HCT116 (cell line): ENCODE results near the gene BTBD10. TPM values are rescaled to one million over a fixed set of nuclear protein-coding genes. Genes with fewer than 3 reads are reported as not detected.

ENCODE experiments used
- ATAC-seq: fragments of 200-7000 bp; cut with Tn5 transposase; 2 replicates; pipeline ENCODE4 v1.9.1; 2020; ENCODE audit warnings: mild to moderate bottlenecking, moderate library complexity
- BruUV-seq: library from RNA; stranded (reverse); fragments of 400-500 nt; replicated peaks from 2 replicates; lab custom pipeline; 2021; lab: Mats Ljungman, UMichigan
- CTCF ChIA-PET: fragments of 300-600 bp; sonication (Branson Sonifier 250); formaldehyde crosslinking; loops from one replicate; lab custom pipeline; 2021; ENCODE audit warnings: antibody characterized with exemption; lab: Charles Lee
- POLR2A ChIA-PET: fragments of 300-600, 350-600 bp; sonication (Branson Sonifier 250); formaldehyde crosslinking; loops from one replicate; lab custom pipeline; 2021; ENCODE audit warnings: antibody characterized with exemption; lab: Charles Lee
- RAD21 ChIA-PET, 2 experiments: fragments of 300-600 bp; sonication (Branson Sonifier 250); formaldehyde crosslinking; loops; one replicate each; lab custom pipeline; 2023; ENCODE audit warnings: low total read pairs in 2 of 2; ENCODE audit not compliant: uncharacterized antibody in 2 of 2, unreplicated experiment in 2 of 2, low non-redundant PET in 1 of 2; lab: Charles Lee
- DNase-seq: peaks from one replicate; pipeline ENCODE4 v3.0.0-alpha.2; 2010; ENCODE audit warnings: low read depth, low spot score
- H2AFZ ChIP-seq: fragments of 200-600 bp; shearing (Covaris generic), sonication (generic); 2 replicates; pipeline ENCODE4 v1.6.1; 2017; ENCODE audit warnings: low read depth, mixed run types, mixed read lengths, antibody characterized with exemption, low read length; ENCODE audit not compliant: poor library complexity, severe bottlenecking
- H3K27ac ChIP-seq: 2 replicates; pipeline ENCODE4 v1.5.1; 2012; ENCODE audit warnings: low read depth, low read length
- H3K27me3 ChIP-seq: fragments of 200-600 bp; sonication (generic); 2 replicates; pipeline ENCODE4 v1.6.1; 2016; ENCODE audit warnings: mixed run types, low read length, mixed read lengths; ENCODE audit not compliant: insufficient read depth
- H3K36me3 ChIP-seq, 2 experiments: fragments of 200-500 bp in 1 of 2; fragments of 200-600 bp in 1 of 2; sonication (Bioruptor generic) in 1 of 2; sonication (generic) in 1 of 2; 2 replicates each; pipeline versions ENCODE4 v1.5.1 to v1.6.1; 2014 to 2016; ENCODE audit warnings: low read length in 2 of 2, inconsistent platforms in 1 of 2, mixed read lengths in 1 of 2, mixed run types in 1 of 2; ENCODE audit not compliant: insufficient read depth in 2 of 2, control insufficient read depth in 1 of 2
- H3K4me1 ChIP-seq, 2 experiments: fragments of 200-600 bp in 1 of 2; sonication (generic) in 1 of 2; 2 replicates each; pipeline versions ENCODE4 v1.5.1 to v1.6.1; 2012 to 2017; ENCODE audit warnings: low read length in 2 of 2, inconsistent platforms in 1 of 2, mild to moderate bottlenecking in 1 of 2, mixed read lengths in 1 of 2, mixed run types in 1 of 2, moderate library complexity in 1 of 2; ENCODE audit not compliant: insufficient read depth in 2 of 2, control insufficient read depth in 1 of 2
- H3K4me2 ChIP-seq: fragments of 200-600 bp; sonication (generic); 2 replicates; pipeline ENCODE4 v1.6.1; 2017; ENCODE audit warnings: mixed run types, low read length, mixed read lengths
- H3K4me3 ChIP-seq, 2 experiments: fragments of 200-600 bp in 1 of 2; sonication (generic) in 1 of 2; replicated peaks in 1 of 2; 2 replicates each; pipeline ENCODE4 v1.5.1; 2011 to 2016; ENCODE audit warnings: low read length in 2 of 2, control low read depth in 1 of 2, low read depth in 1 of 2, mild to moderate bottlenecking in 1 of 2, mixed read lengths in 1 of 2, mixed run types in 1 of 2
- H3K79me2 ChIP-seq: fragments of 200-600 bp; sonication (generic); 2 replicates; pipeline ENCODE4 v1.6.1; 2017; ENCODE audit warnings: mild to moderate bottlenecking, mixed run types, low read length, moderate library complexity, mixed read lengths; ENCODE audit not compliant: insufficient read depth
- H3K9ac ChIP-seq: fragments of 200-600 bp; sonication (generic); 2 replicates; pipeline ENCODE4 v1.6.1; 2016; ENCODE audit warnings: low read length, mixed read lengths
- H3K9me2 ChIP-seq: fragments of 200-600 bp; sonication (generic), shearing (Covaris generic); 2 replicates; pipeline ENCODE4 v1.6.1; 2017; ENCODE audit warnings: mixed run types, mild to moderate bottlenecking, moderate library complexity; ENCODE audit not compliant: insufficient read depth
- H3K9me3 ChIP-seq, 2 experiments: fragments of 200-500 bp in 1 of 2; fragments of 200-600 bp in 1 of 2; sonication (Bioruptor generic) in 1 of 2; sonication (generic) in 1 of 2; 2 replicates each; pipeline ENCODE4 v1.6.1; 2014 to 2017; ENCODE audit warnings: low read length in 2 of 2, mixed read lengths in 2 of 2, inconsistent platforms in 1 of 2, low read depth in 1 of 2, mild to moderate bottlenecking in 1 of 2, mixed run types in 1 of 2, moderate library complexity in 1 of 2; ENCODE audit not compliant: control insufficient read depth in 1 of 2, insufficient read depth in 1 of 2
- H4K20me1 ChIP-seq: fragments of 200-600 bp; sonication (generic), shearing (Covaris generic); 2 replicates; pipeline ENCODE4 v1.6.1; 2017; ENCODE audit warnings: mixed run types, mild to moderate bottlenecking, moderate library complexity; ENCODE audit not compliant: insufficient read depth
- EGR1 ChIP-seq: IDR thresholded peaks from 2 replicates; pipeline ENCODE4 v1.6.1; 2012; ENCODE audit warnings: low read depth
- JUND ChIP-seq: IDR thresholded peaks from 2 replicates; pipeline ENCODE4 v1.6.1; 2012
- MAX ChIP-seq: IDR thresholded peaks from 2 replicates; pipeline ENCODE4 v1.6.1; 2012
- POLR2A ChIP-seq: IDR thresholded peaks from 2 replicates; pipeline ENCODE4 v1.7.0; 2011; ENCODE audit warnings: borderline replicate concordance; ENCODE audit not compliant: insufficient read depth, insufficient read length; ENCODE audit errors: extremely low read depth
- POLR2AphosphoS5 ChIP-seq: IDR thresholded peaks from 2 replicates; pipeline ENCODE4 v1.6.1; 2011; ENCODE audit warnings: mild to moderate bottlenecking, low read depth, low read length, moderate library complexity
- REST ChIP-seq: IDR thresholded peaks from 2 replicates; pipeline ENCODE4 v1.6.1; 2012; ENCODE audit warnings: low read depth
- SIN3A ChIP-seq: IDR thresholded peaks from 2 replicates; pipeline ENCODE4 v1.6.1; 2012; ENCODE audit warnings: low read depth
- SP1 ChIP-seq: IDR thresholded peaks from 2 replicates; pipeline ENCODE4 v1.6.1; 2012; ENCODE audit warnings: low read depth
- TCF7L2 ChIP-seq: IDR thresholded peaks from 2 replicates; pipeline ENCODE4 v1.7.0; 2011; ENCODE audit warnings: borderline replicate concordance, inconsistent platforms; ENCODE audit not compliant: insufficient read depth, insufficient read length; ENCODE audit errors: extremely low read depth
- ZBTB33 ChIP-seq: IDR thresholded peaks from 2 replicates; pipeline ENCODE4 v1.6.1; 2011; ENCODE audit warnings: mild to moderate bottlenecking, low read length, moderate library complexity; ENCODE audit not compliant: insufficient replicate concordance; ENCODE audit errors: extremely low read depth
- ZFX ChIP-seq: fragments of 450-650 bp; IDR thresholded peaks from 2 replicates; pipeline ENCODE4 v1.6.1; 2017
- intact Hi-C: fragments of 100-400 bp; cut with micrococcal nuclease; formaldehyde crosslinking; loops from 2 replicates; pipeline ENCODE4 v1.10.0; 2022
- total RNA-seq: library from RNA; stranded (reverse); gene quantifications from one replicate; pipeline ENCODE4 v1.2.1, GENCODE V29; 2021; ENCODE audit not compliant: unreplicated experiment
- TF ChIP-seq, protein P1 (sequence below), 3 experiments: fragments of 200-600 bp in 1 of 3; sonication (generic) in 1 of 3; IDR thresholded peaks in 2 of 3; conservative IDR thresholded peaks in 1 of 3; 2 replicates each; pipeline ENCODE4 v1.5.1; 2012 to 2017; ENCODE audit warnings: low read depth in 2 of 3, low read length in 2 of 3, antibody characterized with exemption in 1 of 3, borderline replicate concordance in 1 of 3, control low read depth in 1 of 3, mild to moderate bottlenecking in 1 of 3, mixed read lengths in 1 of 3, mixed run types in 1 of 3, moderate library complexity in 1 of 3; ENCODE audit not compliant: insufficient read depth in 1 of 3

Gene BTBD10
- total RNA-seq, 1 experiment from 2014 or later: 17.0 TPM

DNA sequence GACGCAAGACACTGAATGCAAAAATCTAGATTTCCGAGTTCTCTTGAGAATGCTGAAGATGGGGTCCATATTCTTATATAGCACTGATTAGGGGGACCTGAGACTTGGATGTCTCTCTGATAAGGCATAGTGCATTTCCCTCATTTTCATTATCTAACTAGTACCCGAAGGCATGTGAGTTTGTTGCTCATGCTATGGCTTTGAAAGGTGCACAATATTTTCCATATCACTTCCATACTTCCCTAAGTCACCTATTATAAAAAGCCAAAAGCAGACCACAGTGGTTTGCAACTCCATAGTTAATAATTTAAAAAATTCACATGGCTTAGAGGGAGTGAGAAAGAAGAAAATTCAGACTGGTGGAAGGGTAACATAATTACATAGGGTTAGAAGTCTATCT is 1.7 kb downstream of the BTBD10 start (continued):
- TF ChIP-seq MAX: no peak
- no peak for TF ChIP-seq SIN3A
- TF ChIP-seq EGR1: no peak
- TF ChIP-seq ZFX: no peak
- no peak for TF ChIP-seq POLR2AphosphoS5
- TF ChIP-seq JUND: no peak
- TF ChIP-seq, protein P1, sequence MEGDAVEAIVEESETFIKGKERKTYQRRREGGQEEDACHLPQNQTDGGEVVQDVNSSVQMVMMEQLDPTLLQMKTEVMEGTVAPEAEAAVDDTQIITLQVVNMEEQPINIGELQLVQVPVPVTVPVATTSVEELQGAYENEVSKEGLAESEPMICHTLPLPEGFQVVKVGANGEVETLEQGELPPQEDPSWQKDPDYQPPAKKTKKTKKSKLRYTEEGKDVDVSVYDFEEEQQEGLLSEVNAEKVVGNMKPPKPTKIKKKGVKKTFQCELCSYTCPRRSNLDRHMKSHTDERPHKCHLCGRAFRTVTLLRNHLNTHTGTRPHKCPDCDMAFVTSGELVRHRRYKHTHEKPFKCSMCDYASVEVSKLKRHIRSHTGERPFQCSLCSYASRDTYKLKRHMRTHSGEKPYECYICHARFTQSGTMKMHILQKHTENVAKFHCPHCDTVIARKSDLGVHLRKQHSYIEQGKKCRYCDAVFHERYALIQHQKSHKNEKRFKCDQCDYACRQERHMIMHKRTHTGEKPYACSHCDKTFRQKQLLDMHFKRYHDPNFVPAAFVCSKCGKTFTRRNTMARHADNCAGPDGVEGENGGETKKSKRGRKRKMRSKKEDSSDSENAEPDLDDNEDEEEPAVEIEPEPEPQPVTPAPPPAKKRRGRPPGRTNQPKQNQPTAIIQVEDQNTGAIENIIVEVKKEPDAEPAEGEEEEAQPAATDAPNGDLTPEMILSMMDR (IDR thresholded peaks at IDR 0.05 in 2 of 3, conservative IDR thresholded peaks at IDR 0.05 in 1 of 3; ENCODE audit: borderline replicate concordance in 1 of 3, insufficient read depth in 1 of 3, low read depth in 2 of 3, low read length in 2 of 3): no peak
- no peak for TF ChIP-seq POLR2A

- CTCF ChIA-PET: no interaction called here
- no TSS peak for BruUV-seq
- POLR2A ChIA-PET: no interaction called here
- no peaks in the 10 kb centered on the region for H3K27me3 ChIP-seq
- DNase-seq: no peak
- H3K4me1 ChIP-seq: no peaks in the 10 kb centered on the region
- H2AFZ ChIP-seq: no peak overlapping the region
- H3K9me3 ChIP-seq: no peaks in the 10 kb centered on the region
- ATAC-seq: no peak
- no peaks in the 10 kb centered on the region for H3K9me2 ChIP-seq
- RAD21 ChIA-PET: no interaction called here
- H3K36me3 ChIP-seq: no peaks in the 10 kb centered on the region
- no peak overlapping the region for H3K9ac ChIP-seq
- intact Hi-C loops: no loop called here
- H3K4me2 ChIP-seq: no peak overlapping the region
- H4K20me1 ChIP-seq: no peaks in the 10 kb centered on the region
- H3K79me2 ChIP-seq: peaks cover 30% of the 10 kb centered on the region
- no peak for TF ChIP-seq EGR1
- no peak for TF ChIP-seq SP1
- no peak for TF ChIP-seq ZFX
- TF ChIP-seq, protein P1 (IDR thresholded peaks at IDR 0.05 in 2 of 3, conservative IDR thresholded peaks at IDR 0.05 in 1 of 3; ENCODE audit: borderline replicate concordance in 1 of 3, insufficient read depth in 1 of 3, low read depth in 2 of 3, low read length in 2 of 3): no peak
- TF ChIP-seq POLR2AphosphoS5: no peak
- no peak for TF ChIP-seq TCF7L2
- TF ChIP-seq REST: no peak
- no peak for TF ChIP-seq ZBTB33
- no peak overlapping the region for H3K4me3 ChIP-seq
- H3K27ac ChIP-seq: no peak overlapping the region
Measured at GRCh38 chr11:13450832-13451397, 12.1 kb downstream of the BTBD10 start.
